ENCODE data around the gene SCD. TPM values are rescaled to one million over a fixed set of nuclear protein-coding genes. Genes with fewer than 3 reads are reported as not detected.
A peak's percentile ranks its signal among the peaks of the same experiment; 100 is the strongest.

SCD gene
- total and polyA plus RNA-seq, 2 of the 13 experiments (the other 11 are each of a cell fraction or from before 2014, with no cell fraction given), result 492 to 512 TPM

DNA sequence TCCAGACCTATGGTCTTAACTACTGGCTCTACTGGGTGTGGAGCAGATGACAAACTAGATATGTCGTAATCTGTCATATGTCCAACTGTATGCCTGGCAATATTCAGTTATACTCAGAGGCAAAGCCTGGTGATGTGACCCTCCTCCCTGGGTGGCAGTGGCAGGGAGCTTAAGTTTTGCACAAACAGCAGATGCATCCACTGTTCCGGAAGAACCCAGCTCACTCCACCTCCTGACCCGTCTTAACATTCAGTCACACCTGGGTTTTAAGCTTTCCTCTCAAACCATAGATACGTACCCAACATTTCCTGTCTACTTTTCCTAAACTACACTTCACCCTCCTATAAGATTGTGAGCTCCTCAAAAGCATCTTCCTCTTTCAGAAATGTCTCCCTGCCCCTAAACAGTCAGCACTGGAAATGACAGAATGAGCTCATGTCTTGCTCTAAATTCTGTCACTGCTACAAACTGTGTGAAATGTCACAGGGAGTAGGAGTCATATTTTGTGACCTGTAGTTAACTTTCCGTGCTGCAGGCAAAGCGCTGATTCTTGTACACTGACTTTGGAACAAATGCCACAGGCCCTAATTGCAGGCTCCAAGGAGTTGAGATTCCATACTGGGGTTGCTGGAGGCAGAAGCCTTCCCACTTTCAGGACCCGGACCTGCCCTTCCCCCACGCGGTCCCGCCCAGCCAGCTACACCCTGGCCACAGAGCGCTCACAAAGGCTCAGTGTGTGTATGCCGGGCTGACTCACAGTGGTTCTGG is 23.9 kb downstream of the SCD start (continued):
- TF ChIP-seq, protein P1, sequence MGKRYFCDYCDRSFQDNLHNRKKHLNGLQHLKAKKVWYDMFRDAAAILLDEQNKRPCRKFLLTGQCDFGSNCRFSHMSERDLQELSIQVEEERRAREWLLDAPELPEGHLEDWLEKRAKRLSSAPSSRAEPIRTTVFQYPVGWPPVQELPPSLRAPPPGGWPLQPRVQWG (CRISPR knock-in tag; IDR thresholded peaks at IDR 0.05; ENCODE audit: borderline replicate concordance, low read depth), result no peak
- TF ChIP-seq, protein P2, sequence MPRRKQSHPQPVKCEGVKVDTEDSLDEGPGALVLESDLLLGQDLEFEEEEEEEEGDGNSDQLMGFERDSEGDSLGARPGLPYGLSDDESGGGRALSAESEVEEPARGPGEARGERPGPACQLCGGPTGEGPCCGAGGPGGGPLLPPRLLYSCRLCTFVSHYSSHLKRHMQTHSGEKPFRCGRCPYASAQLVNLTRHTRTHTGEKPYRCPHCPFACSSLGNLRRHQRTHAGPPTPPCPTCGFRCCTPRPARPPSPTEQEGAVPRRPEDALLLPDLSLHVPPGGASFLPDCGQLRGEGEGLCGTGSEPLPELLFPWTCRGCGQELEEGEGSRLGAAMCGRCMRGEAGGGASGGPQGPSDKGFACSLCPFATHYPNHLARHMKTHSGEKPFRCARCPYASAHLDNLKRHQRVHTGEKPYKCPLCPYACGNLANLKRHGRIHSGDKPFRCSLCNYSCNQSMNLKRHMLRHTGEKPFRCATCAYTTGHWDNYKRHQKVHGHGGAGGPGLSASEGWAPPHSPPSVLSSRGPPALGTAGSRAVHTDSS (CRISPR knock-in tag; conservative IDR thresholded peaks at IDR 0.05), result no peak
- TF ChIP-seq ZNF207 (IDR thresholded peaks at IDR 0.05; ENCODE audit: borderline replicate concordance) (no peak), NFIB (CRISPR knock-in tag; IDR thresholded peaks at IDR 0.05; ENCODE audit: borderline replicate concordance) (no peak), ZNF205 (CRISPR knock-in tag; IDR thresholded peaks at IDR 0.05) (peak; percentile 97), MXI1 (IDR thresholded peaks at IDR 0.05; ENCODE audit: borderline replicate concordance, low read depth, low read length) (peak; percentile 2; the same call in 1 of the 3 replicates), HNF4G (IDR thresholded peaks at IDR 0.05; ENCODE audit: borderline replicate concordance, low read depth, low read length) (no peak; the same call in 1 of the 2 replicates), HNF4G (CRISPR knock-in tag; IDR thresholded peaks at IDR 0.05; ENCODE audit: borderline replicate concordance, low read depth) (no peak), ZFYVE20 (CRISPR knock-in tag; IDR thresholded peaks at IDR 0.05; ENCODE audit: borderline replicate concordance, low read depth) (no peak), ZNF10 (CRISPR knock-in tag; IDR thresholded peaks at IDR 0.05; ENCODE audit: borderline replicate concordance, low read depth) (no peak), KDM5A (IDR thresholded peaks at IDR 0.05; ENCODE audit: borderline replicate concordance, low read length) (peak; percentile 48; the same call in 1 of the 2 replicates), ZNF563 (CRISPR knock-in tag; IDR thresholded peaks at IDR 0.05) (no peak), REL (CRISPR knock-in tag; conservative IDR thresholded peaks at IDR 0.05) (no peak), ZSCAN31 (CRISPR knock-in tag; IDR thresholded peaks at IDR 0.05; ENCODE audit: low read depth) (0 out of 2 replicates have a peak, but pooled peaks have one; percentile 49), ZNF121 (CRISPR knock-in tag; IDR thresholded peaks at IDR 0.05) (no peak), REPIN1 (CRISPR knock-in tag; IDR thresholded peaks at IDR 0.05; ENCODE audit: borderline replicate concordance, low read depth) (no peak), GTF2F1 (IDR thresholded peaks at IDR 0.05; ENCODE audit: low read length) (no peak), MED1 (CRISPR knock-in tag; IDR thresholded peaks at IDR 0.05) (peak; percentile 90)
- TF ChIP-seq, protein P3, sequence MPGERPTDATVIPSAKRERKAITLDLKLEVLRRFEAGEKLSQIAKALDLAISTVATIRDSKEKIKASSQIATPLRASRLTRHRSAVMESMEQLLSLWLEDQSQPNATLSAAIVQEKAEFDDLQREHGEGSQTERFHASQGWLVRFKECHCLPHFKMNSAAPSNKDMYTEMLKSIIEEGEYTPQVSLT (CRISPR knock-in tag; IDR thresholded peaks at IDR 0.05; ENCODE audit: borderline replicate concordance, low read depth), result no peak
- TF ChIP-seq, protein P4, sequence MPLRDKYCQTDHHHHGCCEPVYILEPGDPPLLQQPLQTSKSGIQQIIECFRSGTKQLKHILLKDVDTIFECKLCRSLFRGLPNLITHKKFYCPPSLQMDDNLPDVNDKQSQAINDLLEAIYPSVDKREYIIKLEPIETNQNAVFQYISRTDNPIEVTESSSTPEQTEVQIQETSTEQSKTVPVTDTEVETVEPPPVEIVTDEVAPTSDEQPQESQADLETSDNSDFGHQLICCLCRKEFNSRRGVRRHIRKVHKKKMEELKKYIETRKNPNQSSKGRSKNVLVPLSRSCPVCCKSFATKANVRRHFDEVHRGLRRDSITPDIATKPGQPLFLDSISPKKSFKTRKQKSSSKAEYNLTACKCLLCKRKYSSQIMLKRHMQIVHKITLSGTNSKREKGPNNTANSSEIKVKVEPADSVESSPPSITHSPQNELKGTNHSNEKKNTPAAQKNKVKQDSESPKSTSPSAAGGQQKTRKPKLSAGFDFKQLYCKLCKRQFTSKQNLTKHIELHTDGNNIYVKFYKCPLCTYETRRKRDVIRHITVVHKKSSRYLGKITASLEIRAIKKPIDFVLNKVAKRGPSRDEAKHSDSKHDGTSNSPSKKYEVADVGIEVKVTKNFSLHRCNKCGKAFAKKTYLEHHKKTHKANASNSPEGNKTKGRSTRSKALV (CRISPR knock-in tag; IDR thresholded peaks at IDR 0.05), result 0 out of 2 replicates have a peak, but pooled peaks have one; percentile 68
- TF ChIP-seq, protein P5, sequence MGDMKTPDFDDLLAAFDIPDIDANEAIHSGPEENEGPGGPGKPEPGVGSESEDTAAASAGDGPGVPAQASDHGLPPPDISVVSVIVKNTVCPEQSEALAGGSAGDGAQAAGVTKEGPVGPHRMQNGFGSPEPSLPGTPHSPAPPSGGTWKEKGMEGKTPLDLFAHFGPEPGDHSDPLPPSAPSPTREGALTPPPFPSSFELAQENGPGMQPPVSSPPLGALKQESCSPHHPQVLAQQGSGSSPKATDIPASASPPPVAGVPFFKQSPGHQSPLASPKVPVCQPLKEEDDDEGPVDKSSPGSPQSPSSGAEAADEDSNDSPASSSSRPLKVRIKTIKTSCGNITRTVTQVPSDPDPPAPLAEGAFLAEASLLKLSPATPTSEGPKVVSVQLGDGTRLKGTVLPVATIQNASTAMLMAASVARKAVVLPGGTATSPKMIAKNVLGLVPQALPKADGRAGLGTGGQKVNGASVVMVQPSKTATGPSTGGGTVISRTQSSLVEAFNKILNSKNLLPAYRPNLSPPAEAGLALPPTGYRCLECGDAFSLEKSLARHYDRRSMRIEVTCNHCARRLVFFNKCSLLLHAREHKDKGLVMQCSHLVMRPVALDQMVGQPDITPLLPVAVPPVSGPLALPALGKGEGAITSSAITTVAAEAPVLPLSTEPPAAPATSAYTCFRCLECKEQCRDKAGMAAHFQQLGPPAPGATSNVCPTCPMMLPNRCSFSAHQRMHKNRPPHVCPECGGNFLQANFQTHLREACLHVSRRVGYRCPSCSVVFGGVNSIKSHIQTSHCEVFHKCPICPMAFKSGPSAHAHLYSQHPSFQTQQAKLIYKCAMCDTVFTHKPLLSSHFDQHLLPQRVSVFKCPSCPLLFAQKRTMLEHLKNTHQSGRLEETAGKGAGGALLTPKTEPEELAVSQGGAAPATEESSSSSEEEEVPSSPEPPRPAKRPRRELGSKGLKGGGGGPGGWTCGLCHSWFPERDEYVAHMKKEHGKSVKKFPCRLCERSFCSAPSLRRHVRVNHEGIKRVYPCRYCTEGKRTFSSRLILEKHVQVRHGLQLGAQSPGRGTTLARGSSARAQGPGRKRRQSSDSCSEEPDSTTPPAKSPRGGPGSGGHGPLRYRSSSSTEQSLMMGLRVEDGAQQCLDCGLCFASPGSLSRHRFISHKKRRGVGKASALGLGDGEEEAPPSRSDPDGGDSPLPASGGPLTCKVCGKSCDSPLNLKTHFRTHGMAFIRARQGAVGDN (CRISPR knock-in tag; IDR thresholded peaks at IDR 0.05), result peak; percentile 98
